ENCODE measurements around the gene LRP5.

LRP5 gene

DNA sequence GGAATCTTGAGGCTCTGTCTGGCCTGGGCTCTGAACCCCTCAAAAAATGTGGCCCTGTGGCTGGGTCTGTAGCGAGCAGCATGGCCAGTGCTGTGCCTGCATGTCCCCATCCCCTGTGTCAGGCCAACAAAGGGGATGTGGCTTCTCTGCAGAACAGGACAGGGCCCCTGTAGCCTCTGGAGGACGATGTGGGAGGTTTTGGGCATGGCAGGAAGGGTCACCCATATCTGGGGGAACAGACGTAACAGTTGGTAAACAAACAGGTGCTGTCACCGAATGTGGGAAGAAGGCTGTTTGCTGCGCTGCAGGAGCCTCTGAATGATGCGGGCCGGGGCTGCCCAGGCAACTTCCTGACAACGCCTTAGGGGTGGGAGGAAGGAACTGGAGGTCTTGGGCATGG is 35.0 kb downstream of the LRP5 start:
- DNase-seq (ENCODE audit: low read depth in 2 of 2), result no peak

DNA sequence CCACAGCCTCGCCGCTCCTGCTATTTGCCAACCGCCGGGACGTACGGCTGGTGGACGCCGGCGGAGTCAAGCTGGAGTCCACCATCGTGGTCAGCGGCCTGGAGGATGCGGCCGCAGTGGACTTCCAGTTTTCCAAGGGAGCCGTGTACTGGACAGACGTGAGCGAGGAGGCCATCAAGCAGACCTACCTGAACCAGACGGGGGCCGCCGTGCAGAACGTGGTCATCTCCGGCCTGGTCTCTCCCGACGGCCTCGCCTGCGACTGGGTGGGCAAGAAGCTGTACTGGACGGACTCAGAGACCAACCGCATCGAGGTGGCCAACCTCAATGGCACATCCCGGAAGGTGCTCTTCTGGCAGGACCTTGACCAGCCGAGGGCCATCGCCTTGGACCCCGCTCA is 35.5 kb downstream of the LRP5 start:
- DNase-seq (ENCODE audit: low read depth in 2 of 2), result no peak

DNA sequence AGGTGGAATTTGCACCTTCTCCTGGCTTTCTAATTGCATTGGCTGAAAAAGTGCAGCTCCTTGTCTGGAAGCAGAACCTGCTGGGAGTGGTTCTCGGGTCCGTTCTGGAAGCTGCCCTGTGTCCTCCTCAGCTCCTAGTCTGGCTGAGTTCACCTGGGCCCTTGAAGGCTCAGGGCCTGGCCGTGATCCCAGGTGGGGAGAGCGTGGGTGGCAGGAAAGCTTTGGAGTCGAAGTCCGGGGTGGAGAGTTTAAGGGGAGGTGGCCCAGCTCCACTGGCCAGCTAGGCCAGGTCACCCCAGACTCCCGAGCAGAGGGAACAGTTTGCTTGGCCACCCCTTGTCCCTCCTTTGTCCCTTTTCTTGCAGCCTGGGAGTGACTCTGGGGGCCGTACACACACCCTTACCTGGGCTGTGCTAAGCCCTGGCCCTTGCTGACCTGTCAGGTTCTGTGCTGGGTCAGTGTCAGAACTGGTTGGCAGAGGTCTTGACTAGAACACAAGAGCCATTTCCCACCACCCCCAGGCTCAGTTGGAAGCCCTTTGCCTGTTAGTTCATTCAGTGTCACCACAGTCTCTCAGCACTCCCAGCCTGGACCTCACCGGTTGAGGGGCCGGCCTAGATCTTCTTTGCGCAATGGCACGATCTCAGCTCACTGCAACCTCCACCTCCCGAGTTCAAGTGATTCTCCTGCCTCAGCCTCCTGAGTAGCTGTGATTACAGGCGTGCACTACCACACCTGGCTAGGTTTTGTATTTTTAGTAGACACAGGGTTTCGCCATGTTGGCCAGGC is 37.3 kb downstream of the LRP5 start:
- DNase-seq (ENCODE audit: low read depth in 2 of 2), result no peak

DNA sequence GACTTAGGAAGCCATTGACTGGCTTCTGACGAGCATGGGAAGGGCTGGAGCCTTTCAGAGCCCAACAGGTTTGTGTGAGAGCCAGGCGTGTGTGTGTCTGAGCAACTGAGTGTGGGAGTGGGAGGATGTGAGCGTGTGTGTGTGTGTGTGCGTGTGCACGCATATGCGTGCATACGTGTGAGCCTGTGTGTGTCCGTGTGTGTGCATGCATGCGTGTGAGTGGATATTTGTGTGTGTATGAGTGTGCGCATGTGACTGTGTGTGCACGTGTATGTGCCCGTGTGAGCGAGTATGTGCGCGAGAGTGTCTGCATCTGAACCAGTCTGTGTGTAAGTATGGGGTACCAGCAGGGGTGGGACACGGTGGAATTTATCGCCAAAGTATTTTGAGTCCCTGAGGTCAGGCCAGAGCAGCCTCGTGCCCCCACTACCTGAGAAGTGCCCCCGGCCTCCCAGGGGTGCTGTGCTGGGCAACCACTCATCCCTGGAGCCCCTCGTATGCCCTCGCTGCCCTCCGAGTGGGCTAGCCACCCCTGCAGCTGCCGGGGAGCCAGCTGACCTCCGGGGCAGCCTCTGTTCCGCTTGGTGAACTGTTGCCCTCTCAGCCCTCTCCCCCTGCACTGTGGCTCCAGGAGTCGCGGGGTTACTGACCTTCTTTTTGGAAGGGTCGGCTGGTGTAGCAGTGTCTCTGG is 38.5 kb downstream of the LRP5 start:
- DNase-seq (ENCODE audit: low read depth in 2 of 2), result no peak

DNA sequence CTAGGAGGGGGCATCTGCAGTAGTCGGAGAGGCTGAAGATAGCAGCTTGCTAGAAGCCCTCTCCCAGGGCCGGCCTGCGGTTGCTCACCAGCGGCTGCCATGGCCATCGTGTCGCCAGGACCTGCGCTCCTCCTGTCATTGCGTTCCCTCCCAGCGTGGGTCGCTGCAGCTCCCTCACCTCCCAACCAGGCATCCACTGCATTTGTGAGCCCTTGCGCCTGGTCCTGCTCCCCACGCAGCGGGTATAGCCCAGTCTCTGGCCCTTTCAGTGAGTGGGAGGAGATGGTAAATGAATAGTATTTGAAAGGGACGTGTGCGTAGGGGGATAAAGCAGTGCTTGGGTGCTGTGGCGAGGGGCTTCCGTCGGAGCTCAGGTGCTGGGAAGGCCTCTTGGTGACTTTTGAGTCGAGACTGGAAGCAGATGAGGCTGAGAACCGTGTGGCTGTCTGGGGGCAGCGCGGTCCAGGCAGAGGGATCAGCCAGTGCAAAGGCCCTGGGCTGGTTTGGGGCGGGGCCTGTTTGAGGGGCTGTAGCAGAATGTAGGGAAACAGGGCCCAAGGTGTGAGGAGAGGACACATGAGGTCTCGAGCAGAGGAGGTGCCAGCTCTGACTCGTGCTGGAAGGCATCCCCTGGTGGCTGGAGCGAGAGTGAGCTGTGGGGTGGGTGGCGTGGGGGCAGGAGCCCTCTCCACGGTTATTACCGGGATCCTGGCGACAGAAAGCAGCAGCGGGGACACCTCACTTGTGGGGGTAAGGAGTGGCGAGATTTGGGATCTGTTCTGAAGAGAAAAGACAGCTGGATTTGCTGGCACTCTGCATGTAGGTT is 39.3 kb downstream of the LRP5 start:
- DNase-seq (ENCODE audit: low read depth in 2 of 2), result no peak

DNA sequence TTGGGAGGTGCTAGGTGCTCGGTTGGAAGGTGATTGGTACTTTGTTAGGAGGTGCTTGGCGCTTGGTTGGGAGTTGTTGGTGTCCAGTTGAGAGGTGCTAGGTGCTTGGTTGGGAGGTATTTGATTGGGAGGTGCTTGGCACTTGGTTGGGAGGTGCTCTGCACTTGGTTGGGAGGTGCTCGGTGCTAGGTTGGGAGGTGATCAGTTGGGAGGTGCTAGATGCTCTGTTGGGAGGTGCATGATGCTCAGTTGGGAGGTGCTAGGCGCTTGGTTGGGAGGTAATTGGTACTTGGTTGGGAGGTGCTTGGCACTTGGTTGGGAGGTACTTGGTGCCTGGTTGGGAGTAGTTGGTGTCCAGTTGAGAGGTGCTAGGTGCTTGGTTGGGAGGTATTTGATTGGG is 40.2 kb downstream of the LRP5 start:
- DNase-seq (ENCODE audit: low read depth in 2 of 2), result no peak

DNA sequence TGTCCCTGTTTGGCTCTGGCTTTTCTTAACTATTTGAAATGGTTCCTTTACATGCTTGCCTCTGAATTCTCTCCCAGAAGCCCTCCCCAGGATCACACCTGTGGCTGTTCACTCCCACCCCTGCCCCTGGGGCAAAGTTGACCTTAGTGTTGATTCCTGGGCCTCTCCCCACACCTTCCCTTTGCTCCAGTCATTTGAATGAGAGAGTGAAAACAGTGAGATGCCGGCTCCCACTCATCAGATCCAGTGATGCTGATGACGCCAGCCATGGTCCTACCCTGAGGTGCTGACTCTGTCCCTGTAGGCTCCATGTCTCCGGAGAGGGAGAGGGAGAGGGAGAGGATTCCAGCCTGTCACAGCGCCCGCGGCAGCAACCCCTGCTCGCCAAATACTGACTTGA is 40.7 kb downstream of the LRP5 start:
- no peak for DNase-seq (ENCODE audit: low read depth in 2 of 2)

DNA sequence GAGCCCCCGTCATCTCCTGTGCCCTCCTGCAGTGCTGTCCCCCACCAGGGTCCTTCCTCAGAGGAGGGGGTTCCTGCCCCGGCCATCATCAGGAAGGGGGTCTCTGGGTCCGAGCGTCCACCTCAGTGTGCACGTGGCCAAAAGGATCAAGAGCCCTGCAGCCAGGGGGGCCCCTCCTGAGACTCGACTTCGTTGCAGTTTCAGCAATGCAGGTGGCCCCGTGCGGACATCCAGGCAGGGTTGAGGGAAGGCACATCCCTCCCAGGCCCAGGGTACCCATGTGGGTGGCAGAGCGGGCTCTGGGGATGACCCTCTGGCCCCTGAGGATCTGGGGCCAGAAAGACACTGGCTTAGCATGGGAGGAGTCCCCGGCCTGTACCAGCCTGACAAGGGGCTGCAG is 41.3 kb downstream of the LRP5 start:
- no peak for DNase-seq (ENCODE audit: low read depth in 2 of 2)

DNA sequence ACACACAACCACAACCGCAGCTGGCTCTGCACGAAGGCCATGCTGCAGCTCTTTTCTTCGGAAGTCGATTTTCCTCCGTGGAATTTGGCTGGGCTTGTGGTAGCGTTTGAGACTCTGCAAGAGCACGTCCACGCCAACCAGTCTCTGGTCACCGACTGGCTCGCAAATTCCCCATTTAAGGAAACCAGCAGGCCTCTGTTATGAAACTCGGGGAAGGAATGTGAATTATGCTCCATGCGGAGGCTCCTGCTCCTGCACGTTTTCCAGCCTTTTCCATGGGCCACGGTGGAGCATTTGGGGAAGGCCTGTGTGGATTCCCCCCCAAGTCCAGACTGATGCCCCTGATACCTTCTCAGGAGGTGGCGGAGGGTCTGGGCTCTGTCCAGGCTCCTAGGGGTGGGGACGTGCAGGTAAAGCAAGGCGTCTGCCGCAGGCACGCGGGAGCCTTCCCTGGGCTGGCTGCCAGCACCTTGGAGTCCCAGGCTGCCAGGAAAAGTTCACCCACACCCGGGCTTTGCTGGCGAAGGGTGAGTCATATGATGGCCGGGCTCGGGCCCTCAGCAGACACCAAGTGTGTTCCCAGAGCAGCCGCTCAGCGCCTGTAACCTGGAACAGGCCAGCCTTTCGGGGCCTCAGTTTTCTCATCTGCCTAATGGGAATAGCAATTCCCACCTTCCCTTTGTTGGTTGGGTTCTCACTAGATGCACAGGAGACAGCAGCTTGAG is 41.9 kb downstream of the LRP5 start:
- no peak for DNase-seq (ENCODE audit: low read depth in 2 of 2)

DNA sequence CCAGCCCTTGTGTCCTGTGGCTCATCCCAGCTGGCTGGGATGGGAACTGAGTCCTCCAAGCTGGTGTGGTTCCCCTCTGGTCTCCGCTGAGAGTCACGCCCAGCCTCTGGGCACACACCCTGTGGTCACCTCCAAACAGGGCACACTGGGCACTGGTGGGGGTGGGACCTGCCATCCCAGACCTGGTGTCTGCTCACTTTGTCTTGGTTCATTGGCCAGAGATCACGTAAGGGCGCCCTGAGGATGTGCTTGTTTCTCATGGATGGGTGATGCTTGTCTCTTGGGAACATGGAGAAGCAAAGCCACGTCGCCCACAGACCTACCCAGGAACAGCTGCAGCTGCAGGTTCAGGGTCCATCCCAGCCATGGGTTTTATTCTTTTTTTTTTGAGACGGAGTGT is 43.1 kb downstream of the LRP5 start:
- no peak for DNase-seq (ENCODE audit: low read depth in 2 of 2)

DNA sequence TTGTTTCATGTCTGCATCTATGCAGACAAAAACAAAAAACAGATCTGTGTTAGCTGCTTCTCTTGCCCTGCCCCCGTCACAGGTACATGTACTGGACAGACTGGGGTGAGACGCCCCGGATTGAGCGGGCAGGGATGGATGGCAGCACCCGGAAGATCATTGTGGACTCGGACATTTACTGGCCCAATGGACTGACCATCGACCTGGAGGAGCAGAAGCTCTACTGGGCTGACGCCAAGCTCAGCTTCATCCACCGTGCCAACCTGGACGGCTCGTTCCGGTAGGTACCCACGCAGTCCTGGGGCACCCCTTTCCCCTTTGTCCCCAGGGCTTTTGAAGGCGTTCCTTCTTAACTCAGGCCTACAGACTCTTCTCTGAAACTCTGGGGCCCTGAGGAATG is 45.2 kb downstream of the LRP5 start:
- DNase-seq (ENCODE audit: low read depth in 2 of 2), result no peak

DNA sequence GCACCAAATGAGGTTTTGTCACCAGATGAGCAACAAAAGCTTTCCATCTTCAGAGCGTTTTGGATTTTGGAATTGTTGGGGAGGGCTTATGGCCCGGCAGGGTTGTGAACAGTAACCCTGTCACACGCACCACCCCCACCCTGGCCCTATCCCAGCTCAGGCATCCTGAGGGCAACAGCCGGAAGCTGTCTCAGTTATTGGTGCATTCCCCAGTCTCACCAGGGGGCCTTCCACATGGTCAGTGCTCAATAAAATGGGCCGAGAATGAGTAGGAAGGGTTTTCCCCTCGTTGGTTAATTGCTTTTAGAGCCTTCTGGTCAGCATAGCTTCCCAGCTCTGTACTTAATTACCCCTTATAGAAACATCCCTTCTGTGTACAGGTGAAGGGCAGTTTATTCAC is 46.0 kb downstream of the LRP5 start:
- no peak for DNase-seq (ENCODE audit: low read depth in 2 of 2)

DNA sequence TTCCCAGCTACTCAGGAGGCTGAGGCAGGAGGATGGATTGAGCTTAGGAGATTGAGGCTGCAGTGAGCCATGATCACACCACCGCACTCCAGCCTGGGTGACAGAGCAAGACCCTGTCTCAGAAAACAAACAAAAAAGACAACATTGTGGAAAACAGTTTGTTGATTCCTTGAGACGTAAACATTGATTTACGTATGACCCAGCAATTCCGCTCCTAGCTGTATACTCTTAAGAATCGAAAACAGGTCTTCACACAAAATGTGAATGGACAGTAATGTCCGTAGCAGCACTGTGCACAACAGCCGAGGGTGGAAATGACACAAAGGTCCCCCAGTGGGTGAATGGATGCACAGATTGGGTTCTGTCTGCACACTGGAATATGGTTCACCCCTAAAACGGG is 49.3 kb downstream of the LRP5 start:
- DNase-seq (ENCODE audit: low read depth in 2 of 2), result no peak

DNA sequence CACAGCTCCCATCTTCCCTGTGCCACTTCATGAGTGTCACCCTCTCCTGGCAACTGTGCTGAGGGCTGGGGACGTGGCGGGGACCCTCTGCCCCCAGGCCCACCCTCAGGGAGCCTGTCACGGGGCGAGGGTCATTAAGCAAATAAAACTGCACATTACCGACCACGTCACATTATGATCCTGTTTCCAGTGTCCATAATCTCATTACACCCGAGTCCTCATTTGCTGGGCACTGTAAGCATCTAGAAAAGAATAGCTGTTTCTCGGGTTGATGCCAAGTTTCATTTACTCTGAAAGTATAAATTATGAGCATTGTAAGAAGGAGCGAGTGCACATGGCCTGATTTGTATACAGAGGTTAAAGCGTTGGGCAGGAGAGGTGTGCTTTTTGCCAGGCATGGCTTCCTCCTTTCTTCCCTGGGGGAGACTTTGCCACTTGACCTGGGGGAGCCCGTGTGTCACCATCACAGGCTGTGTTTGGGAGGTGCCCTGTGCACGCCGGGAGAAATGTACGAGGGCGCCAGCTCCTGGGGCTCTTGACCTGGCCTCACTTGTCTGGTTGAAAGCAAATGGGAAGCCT is 50.5 kb downstream of the LRP5 start:
- DNase-seq (ENCODE audit: low read depth in 2 of 2), result no peak

DNA sequence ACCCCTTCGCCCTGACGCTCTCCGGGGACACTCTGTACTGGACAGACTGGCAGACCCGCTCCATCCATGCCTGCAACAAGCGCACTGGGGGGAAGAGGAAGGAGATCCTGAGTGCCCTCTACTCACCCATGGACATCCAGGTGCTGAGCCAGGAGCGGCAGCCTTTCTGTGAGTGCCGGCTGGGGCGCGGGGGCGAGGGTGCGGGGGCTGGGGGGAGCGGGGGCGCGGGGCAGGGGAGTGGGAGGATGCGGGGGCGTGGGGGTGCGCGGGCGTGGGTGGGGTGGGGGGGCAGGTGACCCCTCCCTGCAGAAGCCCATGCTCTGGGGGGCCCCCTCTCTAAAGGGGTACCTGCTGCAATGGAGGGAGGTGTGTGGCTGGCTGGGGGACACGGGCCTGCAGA is 51.4 kb downstream of the LRP5 start:
- DNase-seq (ENCODE audit: low read depth in 2 of 2), result no peak

DNA sequence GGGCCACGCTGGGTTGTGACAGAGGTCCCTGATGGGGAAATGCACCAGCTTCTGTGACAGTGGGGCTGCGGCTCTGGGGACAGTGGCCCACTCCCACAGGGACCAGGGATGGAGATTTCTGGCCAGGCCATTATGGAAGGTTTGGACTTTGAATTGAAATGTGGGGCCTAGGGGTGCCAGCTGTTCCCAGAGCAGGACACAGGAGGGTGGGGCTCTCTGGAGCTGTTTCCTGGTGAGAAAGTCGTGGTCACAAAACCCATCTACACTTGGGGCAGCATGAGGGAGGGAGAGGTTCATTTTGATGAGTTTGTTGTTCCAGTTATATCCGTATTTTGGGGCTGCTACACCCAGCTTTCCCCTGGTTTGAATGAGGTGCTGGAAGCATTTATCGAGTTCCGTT is 52.2 kb downstream of the LRP5 start:
- no peak for DNase-seq (ENCODE audit: low read depth in 2 of 2)

DNA sequence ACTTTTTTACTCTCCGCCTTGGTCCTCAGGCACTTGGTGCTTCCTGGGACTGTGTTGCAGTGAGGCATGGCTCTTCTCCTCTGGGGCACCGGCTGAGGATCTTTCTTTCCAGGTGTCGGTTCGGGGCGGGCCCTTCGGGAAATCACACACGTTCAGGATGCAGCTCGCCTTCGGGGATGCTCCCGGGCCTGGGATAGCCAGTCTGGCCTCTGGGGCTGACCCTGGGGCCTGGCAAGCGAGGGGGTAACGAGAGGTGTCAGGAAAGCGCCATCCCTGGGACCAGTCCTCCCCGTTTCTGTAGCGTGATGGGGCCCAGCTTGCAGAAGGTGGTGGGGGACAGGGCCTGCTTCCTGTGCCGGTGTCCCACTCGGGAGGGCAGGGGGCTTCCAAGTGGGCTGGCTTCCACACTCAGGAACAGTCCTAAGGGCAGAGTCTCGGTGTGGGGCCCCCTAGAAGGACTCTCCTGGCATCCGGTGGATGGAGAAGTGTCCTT is 53.6 kb downstream of the LRP5 start:
- DNase-seq (ENCODE audit: low read depth in 2 of 2), result no peak

DNA sequence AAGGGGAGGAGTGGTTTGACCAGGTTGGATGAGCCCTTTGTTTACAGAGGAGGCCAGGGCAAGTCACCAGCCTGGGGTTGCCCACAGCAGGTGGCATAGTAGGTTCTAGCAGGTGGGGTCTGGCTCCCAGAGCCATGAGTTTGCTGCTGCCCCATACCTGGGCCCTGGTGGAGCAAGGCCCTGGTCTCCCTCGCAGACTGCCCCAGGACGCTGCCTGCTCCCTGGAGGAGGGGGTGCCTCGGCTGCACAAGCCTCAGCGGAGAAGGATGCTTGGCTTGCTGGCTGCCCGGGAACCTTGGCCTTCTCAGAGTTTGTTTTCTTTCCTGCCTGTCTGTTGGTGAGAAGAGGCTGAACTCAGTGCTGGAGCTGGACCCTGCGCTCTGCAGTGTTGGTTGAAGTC is 54.9 kb downstream of the LRP5 start:
- DNase-seq (ENCODE audit: low read depth in 2 of 2), result no peak

DNA sequence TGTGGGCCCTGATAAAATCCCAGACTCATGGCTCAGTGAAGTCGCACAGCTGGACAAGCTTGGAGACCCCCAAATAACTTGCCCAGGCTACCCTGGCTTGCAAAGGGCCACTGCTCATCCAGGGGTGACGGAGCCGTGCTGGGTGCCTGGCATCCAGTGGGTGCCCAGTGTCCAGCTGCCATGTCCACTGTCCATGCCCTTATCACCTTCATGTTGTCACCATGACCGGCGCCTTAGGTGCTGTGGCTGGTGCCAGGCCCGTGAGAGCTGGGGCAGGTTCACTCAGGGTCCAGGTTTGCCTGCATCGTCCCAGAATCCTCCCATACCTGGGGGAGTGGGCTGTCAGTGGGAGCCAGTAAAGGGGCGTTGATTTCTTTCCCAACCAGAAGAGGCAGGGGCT is 57.4 kb downstream of the LRP5 start:
- DNase-seq (ENCODE audit: low read depth in 2 of 2), result no peak

DNA sequence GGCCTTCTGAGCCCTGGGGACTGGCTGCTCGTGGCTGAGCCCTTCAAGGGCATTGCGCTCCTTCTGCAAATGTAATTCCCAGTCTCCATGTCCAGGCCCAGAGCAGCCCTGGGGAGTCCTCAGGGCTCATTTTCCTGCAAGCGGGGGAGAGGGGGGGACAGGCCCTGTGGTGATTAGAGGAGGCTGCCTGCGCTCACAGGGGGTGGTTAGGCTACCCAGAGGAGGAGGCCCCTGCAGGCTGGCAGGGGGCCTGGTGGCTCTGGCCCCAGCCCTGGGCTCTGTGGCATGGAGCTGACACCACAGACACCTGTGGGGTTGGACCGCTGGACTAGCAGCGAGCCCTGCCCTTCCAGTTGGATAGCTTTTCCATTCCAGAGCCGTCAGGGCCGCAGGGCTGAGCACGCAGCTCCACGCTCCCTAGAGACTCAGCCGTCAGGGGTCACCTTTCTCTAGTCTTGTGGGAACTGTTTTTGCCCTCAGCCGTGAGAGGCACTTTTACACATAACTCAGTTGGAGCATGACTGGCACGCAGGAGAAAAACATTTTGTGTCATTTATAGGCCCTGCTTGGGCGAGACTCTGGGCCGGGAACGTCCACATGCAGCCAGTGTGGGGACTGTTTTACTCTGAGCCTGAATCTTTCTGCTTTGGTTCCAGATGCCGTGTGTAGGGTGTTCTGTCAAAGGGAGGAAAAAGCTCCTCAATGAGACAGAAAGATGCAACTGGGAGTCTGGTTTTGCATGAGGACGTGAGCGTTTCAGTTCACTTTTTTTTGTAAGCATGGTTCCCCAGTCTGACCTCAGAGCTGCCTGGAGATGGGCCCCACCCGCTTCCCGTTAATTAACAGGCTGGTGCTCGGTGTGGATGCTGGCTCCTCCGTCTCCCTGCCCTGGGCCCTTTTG is 58.1 kb downstream of the LRP5 start:
- no peak for DNase-seq (ENCODE audit: low read depth in 2 of 2)

Measured in stimulated activated CD8-positive, alpha-beta memory T cell treated with anti-CD3 and anti-CD28 coated beads, Interleukin-2, amount 100 ng/mL, for 48 hours (primary cell).